CD14-positive monocyte (primary cell): ENCODE data around the gene SEMA6B. TPM values are rescaled to one million over a fixed set of nuclear protein-coding genes. Genes with fewer than 3 reads are reported as not detected.
"Not testable (repeated sequence)": the region's sequence is repeated elsewhere in the genome, so short reads cannot be mapped to it uniquely, and the experiment has no call there.

Experiments used
- DNase-seq, 3 donors: peaks; one replicate each; pipeline ENCODE4 v3.0.0-alpha.2; 2011 to 2022
- H2AFZ ChIP-seq: 2 replicates; pipeline ENCODE4 v1.6.0; 2012; ENCODE audit warnings: mild to moderate bottlenecking, low read depth, low read length, inconsistent platforms; ENCODE audit not compliant: insufficient read depth, poor library complexity, severe bottlenecking
- H3K27ac ChIP-seq, 2 donors: 1 replicate in 1 of 2; 2 replicates in 1 of 2; pipeline ENCODE4 v1.5.1; 2012 to 2013; ENCODE audit warnings: low read length in 2 of 2, control low read depth in 1 of 2, inconsistent platforms in 1 of 2, low read depth in 1 of 2, mild to moderate bottlenecking in 1 of 2
- H3K27me3 ChIP-seq, 2 donors: one replicate each; pipeline versions ENCODE4 v1.6.0 to v1.6.1; 2011 to 2013; ENCODE audit warnings: low read length in 2 of 2; ENCODE audit not compliant: control insufficient read depth in 2 of 2, insufficient read depth in 2 of 2
- H3K36me3 ChIP-seq, 2 donors: replicated peaks in 1 of 2; 1 replicate in 1 of 2; 2 replicates in 1 of 2; pipeline versions ENCODE4 v1.5.1 to v1.6.1; 2012 to 2013; ENCODE audit warnings: low read length in 2 of 2, control low read depth in 1 of 2, inconsistent platforms in 1 of 2, mild to moderate bottlenecking in 1 of 2; ENCODE audit not compliant: insufficient read depth in 2 of 2, control insufficient read depth in 1 of 2
- H3K4me1 ChIP-seq, 2 donors: 1 replicate in 1 of 2; 2 replicates in 1 of 2; pipeline versions ENCODE4 v1.5.1 to v1.6.1; 2012 to 2013; ENCODE audit warnings: low read length in 2 of 2, control low read depth in 1 of 2, inconsistent platforms in 1 of 2, mild to moderate bottlenecking in 1 of 2, moderate library complexity in 1 of 2; ENCODE audit not compliant: insufficient read depth in 2 of 2, control insufficient read depth in 1 of 2
- H3K4me2 ChIP-seq: replicated peaks from 2 replicates; pipeline ENCODE3; 2012; ENCODE audit warnings: low read length, moderate library complexity, mild to moderate bottlenecking; ENCODE audit not compliant: poor library complexity, severe bottlenecking; ENCODE audit errors: extremely low read depth
- H3K4me3 ChIP-seq, 3 experiments: fragments of 200-600 bp in 1 of 3; sonication (generic) in 1 of 3; replicated peaks in 1 of 3; 1 replicate in 2 of 3; 2 replicates in 1 of 3; pipeline ENCODE4 v1.5.1; 2011 to 2013; ENCODE audit warnings: low read length in 3 of 3, mild to moderate bottlenecking in 3 of 3, control low read depth in 2 of 3, low read depth in 2 of 3, inconsistent platforms in 1 of 3, moderate library complexity in 1 of 3
- H3K79me2 ChIP-seq: 2 replicates; pipeline ENCODE4 v1.6.0; 2012; ENCODE audit warnings: mild to moderate bottlenecking, control low read depth, inconsistent platforms, low read length, moderate library complexity; ENCODE audit not compliant: insufficient read depth
- H3K9ac ChIP-seq: 2 replicates; pipeline ENCODE4 v1.6.0; 2017; ENCODE audit warnings: low read length, mild to moderate bottlenecking; ENCODE audit not compliant: insufficient read depth, poor library complexity, severe bottlenecking
- H3K9me3 ChIP-seq, 2 donors: replicated peaks in 1 of 2; 1 replicate in 1 of 2; 2 replicates in 1 of 2; pipeline versions ENCODE4 v1.5.1 to v1.6.1; 2012 to 2013; ENCODE audit warnings: low read length in 2 of 2, control low read depth in 1 of 2; ENCODE audit not compliant: control insufficient read depth in 1 of 2, insufficient read depth in 1 of 2
- H4K20me1 ChIP-seq: 2 replicates; pipeline ENCODE4 v1.6.0; 2012; ENCODE audit warnings: mild to moderate bottlenecking, low read length, control low read depth, moderate library complexity; ENCODE audit not compliant: insufficient read depth
- H3K27ac Mint-ChIP-seq, 7 donors: one replicate each; pipeline ENCODE4 v1.8.0; 2020; ENCODE audit warnings: mild to moderate bottlenecking in 7 of 7, mixed read lengths in 7 of 7, moderate library complexity in 6 of 7, inconsistent platforms in 2 of 7
- H3K27me3 Mint-ChIP-seq, 3 donors: one replicate each; pipeline ENCODE4 v1.8.0; 2021 to 2022; ENCODE audit warnings: low read depth in 3 of 3, mild to moderate bottlenecking in 3 of 3, mixed read lengths in 3 of 3, moderate library complexity in 3 of 3, inconsistent platforms in 1 of 3
- H3K36me3 Mint-ChIP-seq, 2 donors: one replicate each; pipeline ENCODE4 v1.8.0; 2020; ENCODE audit warnings: mixed read lengths in 2 of 2, inconsistent platforms in 1 of 2, mild to moderate bottlenecking in 1 of 2
- H3K4me1 Mint-ChIP-seq: one replicate; pipeline ENCODE4 v1.8.0; 2020; ENCODE audit warnings: mild to moderate bottlenecking, mixed read lengths
- H3K4me3 Mint-ChIP-seq, 2 donors: one replicate each; pipeline ENCODE4 v1.8.0; 2020; ENCODE audit warnings: mild to moderate bottlenecking in 2 of 2, mixed read lengths in 2 of 2, moderate library complexity in 1 of 2
- H3K9me3 Mint-ChIP-seq, 7 donors: one replicate each; pipeline ENCODE4 v1.8.0; 2020 to 2022; ENCODE audit warnings: mixed read lengths in 7 of 7, mild to moderate bottlenecking in 6 of 7, moderate library complexity in 6 of 7, inconsistent platforms in 2 of 7
- CTCF ChIP-seq: fragments of 200-600 bp; IDR thresholded peaks from one replicate; pipeline ENCODE4 v1.8.0; 2022; ENCODE audit warnings: antibody characterized with exemption, mild to moderate bottlenecking
- WGBS: methylation state at CpG from one replicate; pipeline ENCODE4 v1.1.5; 2013; ENCODE audit warnings: missing lambda C conversion rate; ENCODE audit not compliant: insufficient coverage; 5-methylcytosine and 5-hydroxymethylcytosine counted together
- intact Hi-C, 2 donors: fragments of 100-400 bp; cut with micrococcal nuclease; formaldehyde crosslinking; loops; one replicate each; pipeline versions ENCODE4 v1.15.0 to v1.15.1; 2023
- polyA plus RNA-seq, 3 donors: library from polyadenylated mRNA; depleted of rRNA in 1 of 3; unstranded in 2 of 3; stranded (reverse) in 1 of 3; fragments of 300-500 nt in 2 of 3; fragments of >200 nt in 1 of 3; fragmentation: Illumina TruSeq in 2 of 3; gene quantifications; 1 replicate in 2 of 3; 2 replicates in 1 of 3; pipeline ENCODE4 v1.2.3, GENCODE V29; 2012 to 2021

The SEMA6B gene
- polyA plus RNA-seq, 3 donors, result 0.12 to 1.6 (median 0.87) TPM

GRCh38 chr19:4597278-4597974, 37.9 kb upstream of the SEMA6B start:
- peaks cover 0 to 5% of the 10 kb centered on the region in 2 donors for H3K36me3 Mint-ChIP-seq
- no peak overlapping the region for H3K27ac ChIP-seq
- H2AFZ ChIP-seq, result peak overlapping the region; percentile 41
- peak overlapping the region in 4 of 7 donors; percentile 25 to 58 (median 48) for H3K27ac Mint-ChIP-seq
- H3K9me3 Mint-ChIP-seq, result peaks cover 0 to 8% (median 0%) of the 10 kb centered on the region in 7 donors
- intact Hi-C loops, result loop anchor here (5.0 kb wide), 1 partner anchor 35 kb away; no protein-coding TSS in a partner anchor
- DNase-seq, result peak; percentile 31 to 66 (median 41)
- no peak for TF ChIP-seq CTCF
- peak overlapping the region; percentile 68 for H3K4me2 ChIP-seq
- H3K9ac ChIP-seq, result peak overlapping the region; percentile 46
- H3K27me3 ChIP-seq, result peaks cover 8 to 25% of the 10 kb centered on the region in 2 donors
- H3K79me2 ChIP-seq, result no peaks in the 10 kb centered on the region
- H3K4me1 ChIP-seq, result peaks cover 14 to 19% of the 10 kb centered on the region in 2 donors
- H3K36me3 ChIP-seq, result no peaks in the 10 kb centered on the region
- WGBS, result 6% methylated on average over 21 of the region's 27 CpGs
- H4K20me1 ChIP-seq, result no peaks in the 10 kb centered on the region
- H3K4me1 Mint-ChIP-seq, result peaks cover 21% of the 10 kb centered on the region
- peak overlapping the region in 1 of 3 experiments; percentile 59 for H3K4me3 ChIP-seq
- H3K27me3 Mint-ChIP-seq, result peaks cover 45 to 65% (median 62%) of the 10 kb centered on the region in 3 donors
- H3K9me3 ChIP-seq, result no peaks in the 10 kb centered on the region
- peak overlapping the region; percentile 48 to 86 for H3K4me3 Mint-ChIP-seq

- peaks cover 0 to 8% (median 0%) of the 10 kb centered on the region in 7 donors for H3K9me3 Mint-ChIP-seq
- no peaks in the 10 kb centered on the region for H3K9me3 ChIP-seq
- H3K4me2 ChIP-seq, result no peak overlapping the region
- H3K27me3 ChIP-seq, result peaks cover 8 to 32% of the 10 kb centered on the region in 2 donors
- no peak overlapping the region for H3K9ac ChIP-seq
- peaks cover 21% of the 10 kb centered on the region for H3K4me1 Mint-ChIP-seq
- TF ChIP-seq CTCF, result no peak
- peaks cover 48 to 73% (median 64%) of the 10 kb centered on the region in 3 donors for H3K27me3 Mint-ChIP-seq
- peaks cover 14 to 19% of the 10 kb centered on the region in 2 donors for H3K4me1 ChIP-seq
- H3K36me3 Mint-ChIP-seq, result peaks cover 0 to 5% of the 10 kb centered on the region in 2 donors
- H2AFZ ChIP-seq, result no peak overlapping the region
- H3K4me3 Mint-ChIP-seq, result peak overlapping the region in 1 of 2 donors; percentile 65
- no peak overlapping the region for H3K27ac Mint-ChIP-seq
- no peak overlapping the region for H3K4me3 ChIP-seq
- H3K79me2 ChIP-seq, result no peaks in the 10 kb centered on the region
- WGBS, result 41% methylated on average over 8 of the region's 21 CpGs
- DNase-seq, result no peak
- no peaks in the 10 kb centered on the region for H3K36me3 ChIP-seq
- H3K27ac ChIP-seq, result no peak overlapping the region
- intact Hi-C loops, result loop anchor here (5.0 kb wide), 1 partner anchor 36 kb away; no protein-coding TSS in a partner anchor
- H4K20me1 ChIP-seq, result no peaks in the 10 kb centered on the region
Measured at GRCh38 chr19:4596033-4596904, 36.8 kb upstream of the SEMA6B start.

GRCh38 chr19:4595158-4595557, 35.7 kb upstream of the SEMA6B start:
- intact Hi-C loops, result loop anchor here (2.0 to 5.0 kb wide), 2 partner anchors 37 to 54 kb away; partner anchors contain the start of gene LRG1 (in 1 of the 2)
- DNase-seq, H3K4me2 ChIP-seq, H3K79me2 ChIP-seq, H3K36me3 Mint-ChIP-seq, H3K27ac ChIP-seq, H3K4me3 ChIP-seq, H3K9me3 Mint-ChIP-seq, H3K9ac ChIP-seq, H2AFZ ChIP-seq, H3K36me3 ChIP-seq, H4K20me1 ChIP-seq, H3K9me3 ChIP-seq: not testable (repeated sequence)
- WGBS, result 100% methylated on average over 1 of the region's 9 CpGs
- peaks cover 46 to 78% (median 68%) of the 10 kb centered on the region in 3 donors for H3K27me3 Mint-ChIP-seq
- H3K4me3 Mint-ChIP-seq, result peak overlapping the region in 1 of 2 donors; percentile 69
- Histone ChIP-seq H3K27me3 (peaks cover 8 to 34% of the 10 kb centered on the region in 2 donors), H3K4me1 (peaks cover 14 to 19% of the 10 kb centered on the region in 2 donors)
- H3K27ac Mint-ChIP-seq, result peak overlapping the region in 1 of 7 donors; percentile 3
- H3K4me1 Mint-ChIP-seq, result peaks cover 21% of the 10 kb centered on the region
